GM10266 (cell line): ENCODE data around the gene CCSER1.

Source experiments
- DNase-seq: peaks from one replicate; pipeline ENCODE4 v3.0.0; 2012; ENCODE audit errors: extremely low spot score
- CTCF ChIP-seq: IDR thresholded peaks from 2 replicates; pipeline ENCODE4 v1.5.1; 2012; ENCODE audit warnings: mild to moderate bottlenecking, low read depth; ENCODE audit not compliant: control insufficient read depth, insufficient read depth; ENCODE audit errors: missing control alignments

The CCSER1 gene

GRCh38 chr4:90536408-90536807 is 409.2 kb downstream of the CCSER1 start:
- TF ChIP-seq CTCF = no peak
- no peak for DNase-seq

GRCh38 chr4:90537491-90537890 is 410.3 kb downstream of the CCSER1 start:
- no peak for DNase-seq
- TF ChIP-seq CTCF = no peak

- DNase-seq = no peak
- TF ChIP-seq CTCF = no peak
Observed at GRCh38 chr4:90540536-90540935, 413.3 kb downstream of the CCSER1 start.

- no peak for DNase-seq
- no peak for TF ChIP-seq CTCF
Observed at GRCh38 chr4:90542216-90542615, 415.0 kb downstream of the CCSER1 start.

GRCh38 chr4:90543419-90544170 is 416.4 kb downstream of the CCSER1 start:
- no peak for DNase-seq
- no peak for TF ChIP-seq CTCF

GRCh38 chr4:90544532-90545045 is 417.4 kb downstream of the CCSER1 start:
- no peak for TF ChIP-seq CTCF
- DNase-seq = no peak

GRCh38 chr4:90545380-90545779 is 418.2 kb downstream of the CCSER1 start:
- no peak for DNase-seq
- TF ChIP-seq CTCF = no peak
